Activated T-cell treated with anti-CD3 and anti-CD28 coated beads for 1 hour (primary cell): ENCODE measurements around the gene UQCRH.
A peak's percentile ranks its signal among the peaks of the same experiment; 100 is the strongest.
"Not testable (repeated sequence)": the region's sequence is repeated elsewhere in the genome, so short reads cannot be mapped to it uniquely, and the experiment has no call there.

Experiments used
- DNase-seq: peaks from one replicate; pipeline ENCODE4 v3.0.0-alpha.2; 2020; ENCODE audit warnings: low read depth

UQCRH gene

GRCh38 chr1:46333300-46334029, 30.0 kb downstream of the UQCRH start:
- no peak for DNase-seq

GRCh38 chr1:46334030-46334384, 30.5 kb downstream of the UQCRH start:
- no peak for DNase-seq

- DNase-seq, result no peak
Observed at GRCh38 chr1:46335081-46335480, 31.6 kb downstream of the UQCRH start.

GRCh38 chr1:46337409-46337808, 33.9 kb downstream of the UQCRH start:
- not testable (repeated sequence) for DNase-seq

GRCh38 chr1:46340404-46341221, 37.1 kb downstream of the UQCRH start, which contains the start of gene NSUN4:
TSS of gene NSUN4 (plus strand) at chr1:46340807. CDS start at chr1:46340827, 20 bp downstream.
- peak; percentile 72 for DNase-seq

GRCh38 chr1:46341222-46342083, 38.0 kb downstream of the UQCRH start:
- no peak for DNase-seq

GRCh38 chr1:46342084-46342656, 38.7 kb downstream of the UQCRH start:
- DNase-seq, result no peak

DNA sequence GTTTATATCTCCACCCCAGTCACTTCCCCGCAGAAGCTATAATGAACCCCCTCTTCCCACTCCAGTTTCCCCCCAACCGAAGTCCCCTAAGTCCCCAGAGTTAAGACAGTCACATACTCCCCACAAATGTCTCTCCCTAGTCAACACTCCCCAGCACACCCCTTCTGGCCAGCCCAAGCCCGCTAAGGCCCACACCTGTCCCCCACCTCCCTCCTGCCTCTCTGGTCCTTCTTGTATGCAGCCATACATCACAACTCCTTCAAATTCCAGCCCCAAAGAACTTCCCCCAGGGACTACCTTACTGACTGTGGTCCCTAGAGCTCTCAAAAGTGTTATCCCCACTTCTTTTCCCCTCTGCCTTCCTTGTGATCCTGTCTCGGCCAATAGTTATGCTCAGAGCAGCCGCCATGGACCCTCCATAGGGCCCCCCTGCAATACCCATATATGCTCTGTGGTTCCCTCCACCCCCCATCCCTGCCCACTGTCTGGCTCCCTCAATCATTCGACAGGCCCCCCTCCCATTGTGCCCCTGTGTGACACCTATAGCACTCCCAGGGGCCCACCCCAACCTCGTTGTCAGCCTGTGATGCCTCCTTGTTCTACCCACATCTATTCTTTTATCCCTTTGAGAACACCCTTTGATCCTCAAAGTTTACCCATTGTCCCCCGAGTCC, 39.3 kb downstream of the UQCRH start:
- DNase-seq, result no peak

DNA sequence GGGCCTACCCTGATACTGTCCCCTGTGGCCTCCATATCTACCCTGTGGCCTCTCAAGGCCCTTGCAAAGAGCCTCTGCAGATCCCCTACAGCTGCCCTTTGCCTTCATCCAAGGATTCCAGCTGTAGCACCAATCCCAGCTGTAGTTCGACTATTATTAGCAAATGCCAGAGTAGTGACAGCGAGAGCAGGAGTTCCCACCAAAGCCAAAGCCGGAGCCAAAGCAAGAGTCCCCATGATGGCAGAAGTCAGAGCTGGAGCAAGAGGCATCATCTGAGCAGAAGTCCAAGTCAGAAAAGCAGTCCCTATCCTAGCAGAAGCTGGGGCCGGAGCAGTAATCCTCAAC, 39.8 kb downstream of the UQCRH start:
- no peak for DNase-seq

DNA sequence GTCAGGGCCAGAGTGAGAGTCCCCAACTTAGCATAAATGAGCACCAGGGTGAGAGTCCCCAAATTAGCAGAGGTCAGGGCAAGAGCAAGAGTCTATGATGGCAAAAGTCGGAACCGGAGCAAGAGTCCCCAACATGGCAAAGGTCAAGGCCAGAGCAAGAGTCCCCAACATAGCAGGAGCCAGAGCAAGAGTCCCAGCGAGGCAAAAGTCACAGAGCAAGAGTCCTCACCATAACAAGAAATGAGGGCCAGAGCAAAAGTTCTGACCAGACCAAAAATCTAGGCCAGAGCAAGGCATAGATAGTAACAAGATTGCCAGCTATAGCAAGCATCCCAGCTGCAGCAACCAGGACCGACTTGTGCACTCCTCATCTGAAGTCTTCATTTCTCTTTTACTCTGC, 40.2 kb downstream of the UQCRH start:
- no peak for DNase-seq

DNA sequence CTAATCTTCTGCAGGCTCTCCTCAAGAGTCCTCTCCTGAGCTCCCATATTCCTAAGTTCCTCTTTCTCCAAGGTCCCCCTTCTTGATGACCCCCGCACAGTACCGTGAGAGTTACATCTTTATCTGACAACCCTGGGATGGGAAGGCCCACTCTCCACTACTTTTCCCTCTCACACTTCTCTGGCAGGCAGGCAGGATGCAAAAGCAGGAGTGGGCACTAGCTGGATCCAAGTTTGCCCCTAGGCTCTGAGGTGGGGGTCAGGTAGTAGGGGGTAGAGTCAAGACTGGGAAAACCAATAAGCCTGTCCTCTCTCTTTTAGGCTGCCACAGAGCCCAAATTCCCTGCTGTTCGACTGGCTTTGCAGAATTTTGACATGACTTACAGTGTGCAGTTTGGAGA, 41.0 kb downstream of the UQCRH start:
- no peak for DNase-seq

GRCh38 chr1:46345281-46345680, 41.8 kb downstream of the UQCRH start:
- DNase-seq, result no peak

- no peak for DNase-seq
Observed at GRCh38 chr1:46352363-46352762, 48.9 kb downstream of the UQCRH start.

GRCh38 chr1:46355920-46356319, 52.4 kb downstream of the UQCRH start:
- not testable (repeated sequence) for DNase-seq

GRCh38 chr1:46362158-46362557, 58.7 kb downstream of the UQCRH start:
- DNase-seq, result no peak

DNA sequence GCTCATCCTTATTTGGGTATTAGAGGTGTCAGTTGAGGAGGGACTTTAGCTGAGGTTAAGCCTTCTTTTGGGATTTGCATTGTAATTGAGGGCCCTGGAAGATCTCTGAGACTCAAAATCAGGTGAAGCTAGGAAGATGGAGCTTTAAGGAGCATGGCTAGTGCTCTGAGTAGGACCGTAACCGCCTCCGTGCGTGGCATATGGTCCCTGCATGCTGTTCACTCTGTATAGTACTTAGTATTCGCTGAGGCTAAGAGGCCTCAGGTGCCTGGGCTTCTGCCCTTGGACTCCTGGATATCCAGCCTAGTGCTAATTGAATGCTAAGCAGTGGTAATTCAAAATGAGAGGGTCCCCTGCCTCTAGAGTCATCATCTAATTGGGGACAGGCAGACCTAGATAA, 59.6 kb downstream of the UQCRH start:
- DNase-seq, result no peak

- DNase-seq, result no peak
Observed at GRCh38 chr1:46364612-46365011, 61.1 kb downstream of the UQCRH start.

DNA sequence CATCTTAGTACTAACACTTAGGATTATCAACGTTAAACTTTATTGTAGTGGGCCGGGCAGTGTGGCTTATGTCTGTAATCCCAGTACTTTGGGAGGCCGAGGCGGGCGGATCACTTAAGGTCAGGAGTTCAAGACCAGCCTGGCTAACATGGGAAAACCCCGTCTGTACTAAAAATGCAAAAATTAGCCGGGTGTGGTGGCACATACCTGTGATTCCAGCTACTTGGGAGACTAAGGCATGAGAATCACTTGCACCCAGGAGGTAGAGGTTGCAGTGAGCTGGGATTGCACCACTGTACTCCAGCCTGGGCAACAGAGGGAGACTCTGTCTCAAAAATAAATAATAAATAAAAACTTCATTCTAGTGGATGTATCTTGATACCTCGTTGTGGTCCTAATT, 62.3 kb downstream of the UQCRH start:
- DNase-seq, result not testable (repeated sequence)
